ENCODE results near the gene POLA1. TPM values are rescaled to one million over a fixed set of nuclear protein-coding genes. Genes with fewer than 3 reads are reported as not detected.

The POLA1 gene, protein sequence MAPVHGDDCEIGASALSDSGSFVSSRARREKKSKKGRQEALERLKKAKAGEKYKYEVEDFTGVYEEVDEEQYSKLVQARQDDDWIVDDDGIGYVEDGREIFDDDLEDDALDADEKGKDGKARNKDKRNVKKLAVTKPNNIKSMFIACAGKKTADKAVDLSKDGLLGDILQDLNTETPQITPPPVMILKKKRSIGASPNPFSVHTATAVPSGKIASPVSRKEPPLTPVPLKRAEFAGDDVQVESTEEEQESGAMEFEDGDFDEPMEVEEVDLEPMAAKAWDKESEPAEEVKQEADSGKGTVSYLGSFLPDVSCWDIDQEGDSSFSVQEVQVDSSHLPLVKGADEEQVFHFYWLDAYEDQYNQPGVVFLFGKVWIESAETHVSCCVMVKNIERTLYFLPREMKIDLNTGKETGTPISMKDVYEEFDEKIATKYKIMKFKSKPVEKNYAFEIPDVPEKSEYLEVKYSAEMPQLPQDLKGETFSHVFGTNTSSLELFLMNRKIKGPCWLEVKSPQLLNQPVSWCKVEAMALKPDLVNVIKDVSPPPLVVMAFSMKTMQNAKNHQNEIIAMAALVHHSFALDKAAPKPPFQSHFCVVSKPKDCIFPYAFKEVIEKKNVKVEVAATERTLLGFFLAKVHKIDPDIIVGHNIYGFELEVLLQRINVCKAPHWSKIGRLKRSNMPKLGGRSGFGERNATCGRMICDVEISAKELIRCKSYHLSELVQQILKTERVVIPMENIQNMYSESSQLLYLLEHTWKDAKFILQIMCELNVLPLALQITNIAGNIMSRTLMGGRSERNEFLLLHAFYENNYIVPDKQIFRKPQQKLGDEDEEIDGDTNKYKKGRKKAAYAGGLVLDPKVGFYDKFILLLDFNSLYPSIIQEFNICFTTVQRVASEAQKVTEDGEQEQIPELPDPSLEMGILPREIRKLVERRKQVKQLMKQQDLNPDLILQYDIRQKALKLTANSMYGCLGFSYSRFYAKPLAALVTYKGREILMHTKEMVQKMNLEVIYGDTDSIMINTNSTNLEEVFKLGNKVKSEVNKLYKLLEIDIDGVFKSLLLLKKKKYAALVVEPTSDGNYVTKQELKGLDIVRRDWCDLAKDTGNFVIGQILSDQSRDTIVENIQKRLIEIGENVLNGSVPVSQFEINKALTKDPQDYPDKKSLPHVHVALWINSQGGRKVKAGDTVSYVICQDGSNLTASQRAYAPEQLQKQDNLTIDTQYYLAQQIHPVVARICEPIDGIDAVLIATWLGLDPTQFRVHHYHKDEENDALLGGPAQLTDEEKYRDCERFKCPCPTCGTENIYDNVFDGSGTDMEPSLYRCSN (N-terminal part only)
- total RNA-seq (10 to 100 TPM; 11.4 to 15.0 (median 12.3) TPM), polyA plus RNA-seq (1 to 10 TPM; 1.8 to 6.3 (median 3.0) TPM)

DNA sequence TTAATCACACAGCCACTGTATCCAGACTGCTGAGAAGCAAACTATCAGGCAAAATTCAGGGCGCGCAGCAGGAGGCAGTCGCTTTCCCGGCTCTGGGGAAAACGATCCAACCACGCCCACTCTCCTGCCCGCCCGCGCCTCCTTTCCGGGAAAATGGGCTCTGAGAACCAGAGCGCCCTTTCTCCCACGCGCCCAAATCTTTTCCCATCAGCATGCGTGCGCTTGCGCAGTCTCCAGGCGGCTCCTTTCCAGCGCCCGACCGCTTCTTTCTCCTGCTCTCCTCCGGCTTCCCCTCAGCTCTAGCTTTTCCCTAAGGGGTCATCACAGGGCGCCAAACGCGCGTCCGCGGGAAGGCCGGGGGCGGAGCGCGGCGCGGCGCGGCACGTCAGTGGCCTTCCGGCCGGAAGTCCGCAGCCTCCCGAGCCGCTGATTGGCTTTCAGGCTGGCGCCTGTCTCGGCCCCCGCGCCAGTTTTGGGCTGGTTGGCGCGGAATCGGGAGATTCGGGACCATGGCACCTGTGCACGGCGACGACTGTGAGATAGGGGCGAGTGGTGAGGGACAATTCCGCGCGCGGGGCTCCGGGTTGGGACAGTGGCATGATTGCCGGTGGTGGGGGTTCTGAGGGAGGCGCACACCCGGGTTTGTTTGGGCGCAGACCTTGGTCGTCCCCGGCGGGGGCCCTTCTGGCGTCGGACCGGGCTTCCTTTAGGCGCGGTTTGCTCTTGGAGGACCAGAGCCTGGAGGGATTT is at the start of gene POLA1:
TSS of gene POLA1 (plus strand) at position 466 of the 750 bp plus-strand sequence. CDS start at position 510, 44 bp downstream.
- Histone ChIP-seq H3K4me3 (peak within 1 kb of the TSS; percentile 57 to 66 (median 60)), H3K27me3 (no peaks in the 10 kb centered on the region), H3K4me1 (peaks cover 0 to 9% (median 4%) of the 10 kb centered on the region in 4 donors), H3K9me3 (no peaks in the 10 kb centered on the region), H3K27ac (peak within 1 kb of the TSS; percentile 74 to 90 (median 86)), H3K36me3 (no peaks in the 10 kb centered on the region)
- DNase-seq: peak; percentile 96
- WGBS, 2 donors: 0% methylated on average over 70 of the region's 70 CpGs
- intact Hi-C loops (cut with DNase I): loop anchor here (5.0 kb wide), 1 partner anchor 1026 kb away; the partner anchor contains the start of gene PRDX4
- TF ChIP-seq POLR2A (IDR thresholded peaks at IDR 0.05) (no peak), POLR2AphosphoS5 (IDR thresholded peaks at IDR 0.05) (peak in 3 of 4 donors; percentile 25 to 77 (median 41)), EP300 (IDR thresholded peaks at IDR 0.05) (peak in 1 of 4 donors; percentile 34)
- TF ChIP-seq, protein P1, sequence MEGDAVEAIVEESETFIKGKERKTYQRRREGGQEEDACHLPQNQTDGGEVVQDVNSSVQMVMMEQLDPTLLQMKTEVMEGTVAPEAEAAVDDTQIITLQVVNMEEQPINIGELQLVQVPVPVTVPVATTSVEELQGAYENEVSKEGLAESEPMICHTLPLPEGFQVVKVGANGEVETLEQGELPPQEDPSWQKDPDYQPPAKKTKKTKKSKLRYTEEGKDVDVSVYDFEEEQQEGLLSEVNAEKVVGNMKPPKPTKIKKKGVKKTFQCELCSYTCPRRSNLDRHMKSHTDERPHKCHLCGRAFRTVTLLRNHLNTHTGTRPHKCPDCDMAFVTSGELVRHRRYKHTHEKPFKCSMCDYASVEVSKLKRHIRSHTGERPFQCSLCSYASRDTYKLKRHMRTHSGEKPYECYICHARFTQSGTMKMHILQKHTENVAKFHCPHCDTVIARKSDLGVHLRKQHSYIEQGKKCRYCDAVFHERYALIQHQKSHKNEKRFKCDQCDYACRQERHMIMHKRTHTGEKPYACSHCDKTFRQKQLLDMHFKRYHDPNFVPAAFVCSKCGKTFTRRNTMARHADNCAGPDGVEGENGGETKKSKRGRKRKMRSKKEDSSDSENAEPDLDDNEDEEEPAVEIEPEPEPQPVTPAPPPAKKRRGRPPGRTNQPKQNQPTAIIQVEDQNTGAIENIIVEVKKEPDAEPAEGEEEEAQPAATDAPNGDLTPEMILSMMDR (IDR thresholded peaks at IDR 0.05): no peak

DNA sequence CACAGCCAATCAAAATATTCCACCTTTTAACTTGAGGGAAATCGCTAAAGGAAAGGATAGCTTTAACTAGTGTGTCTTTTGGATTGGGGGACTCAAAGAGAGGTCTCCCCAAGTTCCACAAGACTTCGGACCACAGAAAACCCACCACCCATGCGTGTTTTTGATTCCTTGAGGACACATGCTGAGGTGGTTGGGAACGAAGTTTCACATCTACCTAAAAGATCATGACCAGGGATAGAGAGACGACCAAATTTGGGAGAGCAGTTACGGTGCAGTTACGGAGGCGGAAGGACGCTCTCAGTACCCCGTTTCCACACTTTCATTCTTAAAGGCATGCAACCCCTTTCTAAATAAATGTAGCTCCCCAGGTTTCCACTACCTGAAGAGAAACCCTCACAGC is 47.7 kb upstream of the POLA1 start:
- Histone ChIP-seq H3K4me1 (peaks cover 0 to 3% (median 0%) of the 10 kb centered on the region in 4 donors), H3K9me3 (no peaks in the 10 kb centered on the region), H3K4me3 (peak overlapping the region; percentile 8 to 44 (median 34)), H3K36me3 (no peaks in the 10 kb centered on the region), H3K27me3 (no peaks in the 10 kb centered on the region), H3K27ac (peak overlapping the region in 2 of 4 donors; percentile 5 to 52)
- DNase-seq: no peak
- 33 to 83% methylated on average over 10 of the region's 10 CpGs for WGBS, 2 donors
- intact Hi-C loops (cut with DNase I): no loop called here
- TF ChIP-seq EP300 (IDR thresholded peaks at IDR 0.05): no peak
- no peak for TF ChIP-seq POLR2AphosphoS5 (IDR thresholded peaks at IDR 0.05)
- TF ChIP-seq POLR2A (IDR thresholded peaks at IDR 0.05): no peak
- TF ChIP-seq, protein P1 (IDR thresholded peaks at IDR 0.05): no peak

DNA sequence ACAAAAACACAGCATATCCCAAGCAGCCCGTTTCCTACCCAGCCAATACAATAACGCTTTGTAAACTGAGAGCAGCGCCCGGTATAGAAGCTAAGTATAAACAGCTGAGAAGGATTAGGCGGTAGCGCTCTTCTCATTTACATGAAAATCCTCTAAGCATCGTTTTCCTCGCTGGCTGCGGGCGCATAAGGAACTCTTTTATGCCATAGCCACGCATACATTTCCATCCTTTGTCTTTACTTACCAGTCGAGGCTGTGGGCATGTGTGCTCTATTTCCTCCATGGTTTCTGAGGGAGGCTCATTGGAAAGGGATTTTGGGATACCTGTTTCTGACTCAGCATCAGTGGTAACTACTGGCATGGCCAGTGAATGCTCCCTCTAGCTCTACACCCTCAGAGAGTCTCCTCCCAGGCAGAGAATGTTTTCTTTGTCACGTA is 47.0 kb upstream of the POLA1 start:
- Histone ChIP-seq H3K36me3 (no peaks in the 10 kb centered on the region), H3K4me1 (peaks cover 0 to 3% (median 0%) of the 10 kb centered on the region in 4 donors), H3K27ac (peak overlapping the region; percentile 52 to 60 (median 56)), H3K27me3 (no peaks in the 10 kb centered on the region), H3K9me3 (no peaks in the 10 kb centered on the region), H3K4me3 (peak overlapping the region; percentile 8 to 44 (median 34))
- 2 to 22% methylated on average over 13 of the region's 13 CpGs for WGBS, 2 donors
- no peak for DNase-seq
- TF ChIP-seq POLR2A (IDR thresholded peaks at IDR 0.05) (no peak), EP300 (IDR thresholded peaks at IDR 0.05) (no peak), POLR2AphosphoS5 (IDR thresholded peaks at IDR 0.05) (no peak)
- TF ChIP-seq, protein P1 (IDR thresholded peaks at IDR 0.05): no peak
- intact Hi-C loops (cut with DNase I): no loop called here
